Uterus (tissue), 4 donors: ENCODE results near the gene VSTM2L. TPM values are rescaled to one million over a fixed set of nuclear protein-coding genes. Genes with fewer than 3 reads are reported as not detected.
A peak's percentile ranks its signal among the peaks of the same experiment; 100 is the strongest.

Source experiments
- DNase-seq, 2 donors: peaks; one replicate each; pipeline ENCODE4 v3.0.0-alpha.2; 2019 to 2020
- H3K27ac ChIP-seq, 2 donors: fragments of 200-600 bp; sonication (generic); 1 replicate in 1 of 2; 2 replicates in 1 of 2; pipeline ENCODE4 v1.5.1; 2016 to 2018
- H3K27me3 ChIP-seq, 2 donors: fragments of 200-600 bp; sonication (generic); one replicate each; pipeline ENCODE4 v1.5.1; 2018 to 2019; ENCODE audit warnings: control low read depth in 1 of 2
- H3K36me3 ChIP-seq, 2 donors: fragments of 200-600 bp; sonication (generic); one replicate each; pipeline ENCODE4 v1.5.1; 2019; ENCODE audit warnings: control low read depth in 1 of 2
- H3K4me1 ChIP-seq, 2 donors: fragments of 200-600 bp; sonication (generic); one replicate each; pipeline ENCODE4 v1.5.1; 2018 to 2019; ENCODE audit warnings: control low read depth in 1 of 2
- H3K4me3 ChIP-seq, 2 donors: fragments of 200-600 bp; sonication (generic); 1 replicate in 1 of 2; 2 replicates in 1 of 2; pipeline ENCODE4 v1.5.1; 2018 to 2019; ENCODE audit warnings: mild to moderate bottlenecking in 1 of 2
- H3K9me3 ChIP-seq, 2 donors: fragments of 200-600 bp; sonication (generic); one replicate each; pipeline ENCODE4 v1.5.1; 2019; ENCODE audit warnings: control low read depth in 1 of 2
- CTCF ChIP-seq, 4 experiments: fragments of 200-600 bp in 2 of 4; fragments of 450-650 bp in 2 of 4; sonication (generic) in 2 of 4; IDR thresholded peaks; one replicate each; pipeline ENCODE4 v1.5.1; 2016 to 2019; ENCODE audit warnings: antibody characterized with exemption in 4 of 4, mild to moderate bottlenecking in 2 of 4, moderate library complexity in 1 of 4
- POLR2A ChIP-seq, 2 donors: fragments of 450-650 bp; IDR thresholded peaks; one replicate each; pipeline ENCODE4 v1.6.1; 2016; ENCODE audit warnings: antibody characterized with exemption in 2 of 2, mild to moderate bottlenecking in 1 of 2, moderate library complexity in 1 of 2
- intact Hi-C: fragments of 100-400 bp; cut with DNase I; formaldehyde crosslinking; loops from one replicate; pipeline ENCODE4 v1.15.1; 2023; ENCODE audit warnings: low total_unique reads
- total RNA-seq, 4 donors: library from RNA; depleted of rRNA in 3 of 4; stranded (reverse); fragments of >200 nt in 3 of 4; gene quantifications; one replicate each; pipeline versions ENCODE4 v1.1.0 to v1.2.4, GENCODE V29; 2014 to 2023
- donor health status: DM: yes; HTN: yes; CAD: no.

VSTM2L gene
- total RNA-seq, 4 donors from 2014 or later: 0.29 to 5.7 (median 0.73) TPM

DNA sequence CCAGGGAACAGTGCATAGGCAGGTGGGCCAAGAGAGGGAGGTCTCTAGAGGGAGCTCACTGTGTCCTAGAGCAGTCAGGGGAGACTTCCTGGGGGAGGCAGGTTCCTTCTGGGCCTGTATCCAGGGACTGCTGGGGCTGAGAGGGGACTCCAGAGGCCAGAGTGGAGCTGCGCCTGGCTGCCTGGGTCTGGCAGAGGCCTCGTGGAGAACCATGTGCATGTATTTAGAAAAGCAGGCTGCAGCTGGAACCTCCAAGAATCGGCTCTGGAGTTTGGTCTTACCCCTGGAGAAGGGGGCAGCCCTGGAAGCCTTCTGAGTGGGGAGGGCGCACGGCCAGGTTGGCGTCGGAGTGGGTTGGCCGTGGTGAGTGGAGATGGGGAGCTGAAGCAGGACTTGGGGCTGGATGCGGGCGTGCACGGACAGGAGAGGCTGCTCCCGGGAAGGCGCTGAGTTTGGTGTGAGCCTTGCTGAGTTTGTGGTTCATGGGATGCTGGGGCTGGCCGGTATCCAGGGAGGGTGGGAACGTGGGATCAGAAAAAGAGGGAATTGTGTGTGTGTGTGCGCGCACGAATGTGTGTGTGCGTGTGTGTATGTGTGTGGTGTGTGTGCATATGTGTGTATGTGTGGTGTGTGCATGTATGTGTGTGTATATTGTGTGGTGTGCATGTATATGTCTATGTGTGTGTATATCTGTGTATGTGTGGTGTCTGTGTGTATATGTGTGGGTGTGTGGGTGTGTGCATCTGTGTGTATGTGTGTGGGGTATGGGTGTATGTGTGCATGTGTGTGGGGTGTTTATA, 10.8 kb downstream of the VSTM2L start:
- Histone ChIP-seq H3K4me3 (no peak overlapping the region), H3K4me1 (peaks cover 0 to 9% of the 10 kb centered on the region in 2 donors), H3K36me3 (no peaks in the 10 kb centered on the region), H3K9me3 (no peaks in the 10 kb centered on the region), H3K27me3 (no peaks in the 10 kb centered on the region), H3K27ac (no peak overlapping the region)
- TF ChIP-seq POLR2A (IDR thresholded peaks at IDR 0.05): no peak
- no peak for TF ChIP-seq CTCF (IDR thresholded peaks at IDR 0.05)
- intact Hi-C loops: no loop called here
- DNase-seq: peak in 1 of 2 donors; percentile 22

- H3K9me3 ChIP-seq: no peaks in the 10 kb centered on the region
- TF ChIP-seq CTCF (IDR thresholded peaks at IDR 0.05): no peak
- TF ChIP-seq POLR2A (IDR thresholded peaks at IDR 0.05): no peak
- no peak for DNase-seq
- peaks cover 0 to 9% of the 10 kb centered on the region in 2 donors for H3K4me1 ChIP-seq
- H3K27me3 ChIP-seq: no peaks in the 10 kb centered on the region
- H3K27ac ChIP-seq: peak overlapping the region in 1 of 2 donors; percentile 41
- H3K36me3 ChIP-seq: no peaks in the 10 kb centered on the region
- intact Hi-C loops: no loop called here
- no peak overlapping the region for H3K4me3 ChIP-seq
Measured at GRCh38 chr20:37914367-37914671, 11.4 kb downstream of the VSTM2L start.

- intact Hi-C loops: no loop called here
- peak in 1 of 2 donors; percentile 47 for DNase-seq
- H3K4me3 ChIP-seq: no peak overlapping the region
- peaks cover 0 to 9% of the 10 kb centered on the region in 2 donors for H3K4me1 ChIP-seq
- no peaks in the 10 kb centered on the region for H3K27me3 ChIP-seq
- peak overlapping the region in 1 of 2 donors; percentile 41 for H3K27ac ChIP-seq
- no peaks in the 10 kb centered on the region for H3K36me3 ChIP-seq
- no peaks in the 10 kb centered on the region for H3K9me3 ChIP-seq
- TF ChIP-seq CTCF (IDR thresholded peaks at IDR 0.05): no peak
- TF ChIP-seq POLR2A (IDR thresholded peaks at IDR 0.05): no peak
Measured at GRCh38 chr20:37914672-37915433, 11.9 kb downstream of the VSTM2L start.

DNA sequence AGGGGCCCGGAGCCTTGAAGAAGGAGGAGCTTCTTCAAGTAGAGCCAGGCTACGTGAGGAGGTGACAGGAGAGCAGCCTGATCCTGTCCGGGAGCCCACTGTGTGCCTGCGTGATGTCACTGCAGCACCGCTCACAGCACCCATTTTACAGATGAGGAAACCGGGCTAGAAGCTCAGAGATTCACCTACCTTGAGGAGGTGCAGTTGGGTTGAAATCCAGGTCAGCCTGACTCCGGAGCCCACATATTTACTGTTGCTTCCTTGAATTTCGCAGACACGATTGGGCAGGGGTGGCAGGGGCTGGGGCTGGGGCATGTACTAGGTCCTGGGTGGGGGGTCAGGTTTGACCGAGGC, 12.5 kb downstream of the VSTM2L start:
- Histone ChIP-seq H3K4me1 (peaks cover 0 to 9% of the 10 kb centered on the region in 2 donors), H3K27ac (peak overlapping the region in 1 of 2 donors; percentile 41), H3K9me3 (no peaks in the 10 kb centered on the region), H3K36me3 (no peaks in the 10 kb centered on the region), H3K4me3 (no peak overlapping the region), H3K27me3 (no peaks in the 10 kb centered on the region)
- intact Hi-C loops: no loop called here
- TF ChIP-seq POLR2A (IDR thresholded peaks at IDR 0.05) (no peak), CTCF (IDR thresholded peaks at IDR 0.05) (no peak)
- no peak for DNase-seq
